IMR-90 (cell line): ENCODE measurements around the gene GPA33. TPM values are rescaled to one million over a fixed set of nuclear protein-coding genes. Genes with fewer than 3 reads are reported as not detected.

Experiments
- ATAC-seq: fragments of 200-7000 bp; cut with Tn5 transposase; 2 replicates; pipeline ENCODE4 v1.9.1; 2020; ENCODE audit warnings: low read depth, mild to moderate bottlenecking, moderate library complexity
- BruUV-seq: library from RNA; stranded (reverse); fragments of 400-500 nt; replicated peaks from 2 replicates; lab custom pipeline; 2021; lab: Mats Ljungman, UMichigan
- CTCF ChIA-PET: fragments of 300-600 bp; formaldehyde crosslinking; extraction: SDS; loops from one replicate; lab custom pipeline; 2021; ENCODE audit warnings: antibody characterized with exemption; lab: Yijun Ruan, JAX
- POLR2A ChIA-PET: fragments of 300-600 bp; sonication (Branson Sonifier 250); formaldehyde crosslinking; loops from one replicate; lab custom pipeline; 2022; ENCODE audit warnings: antibody characterized with exemption; ENCODE audit not compliant: unreplicated experiment; lab: Charles Lee
- DNase-seq: peaks from one replicate; pipeline ENCODE4 v3.0.0; 2013
- H2AFZ ChIP-seq: replicated peaks from 2 replicates; pipeline ENCODE3; 2013; ENCODE audit warnings: low read length, mild to moderate bottlenecking; ENCODE audit not compliant: poor library complexity
- H2AK5ac ChIP-seq: 2 replicates; pipeline ENCODE4 v1.6.1; 2013; ENCODE audit warnings: low read depth, low read length, inconsistent platforms
- H2AK9ac ChIP-seq: replicated peaks from 2 replicates; pipeline ENCODE3; 2013; ENCODE audit warnings: mild to moderate bottlenecking, low read depth, low read length, moderate library complexity; ENCODE audit not compliant: poor library complexity
- H2BK120ac ChIP-seq: 2 replicates; pipeline ENCODE4 v1.6.1; 2013; ENCODE audit warnings: low read depth, low read length, inconsistent platforms
- H2BK15ac ChIP-seq: 3 replicates; pipeline ENCODE4 v1.6.1; 2013; ENCODE audit warnings: low read depth, low read length, inconsistent platforms
- H2BK20ac ChIP-seq: 2 replicates; pipeline ENCODE4 v1.6.1; 2013; ENCODE audit warnings: low read depth, mild to moderate bottlenecking, inconsistent platforms, low read length, moderate library complexity
- H2BK5ac ChIP-seq: 2 replicates; pipeline ENCODE4 v1.6.1; 2013; ENCODE audit warnings: mild to moderate bottlenecking, low read depth, low read length, inconsistent platforms; ENCODE audit not compliant: poor library complexity, severe bottlenecking
- H3K14ac ChIP-seq: replicated peaks from 2 replicates; pipeline ENCODE4 v1.6.1; 2013; ENCODE audit warnings: low read depth, low read length, inconsistent platforms
- H3K18ac ChIP-seq: 2 replicates; pipeline ENCODE4 v1.6.1; 2013; ENCODE audit warnings: low read depth, low read length, control low read depth
- H3K23ac ChIP-seq: 2 replicates; pipeline ENCODE4 v1.6.1; 2013; ENCODE audit warnings: low read depth, low read length, inconsistent platforms
- H3K27ac ChIP-seq: 2 replicates; pipeline ENCODE4 v1.5.1; 2013; ENCODE audit warnings: mild to moderate bottlenecking, control low read depth, low read length; ENCODE audit not compliant: insufficient read depth
- H3K27me3 ChIP-seq: 2 replicates; pipeline ENCODE4 v1.6.1; 2013; ENCODE audit warnings: low read length; ENCODE audit not compliant: control insufficient read depth, insufficient read depth
- H3K36me3 ChIP-seq: 2 replicates; pipeline ENCODE4 v1.6.1; 2013; ENCODE audit warnings: low read length, mixed read lengths; ENCODE audit not compliant: control insufficient read depth, insufficient read depth
- H3K4ac ChIP-seq: 2 replicates; pipeline ENCODE4 v1.6.1; 2013; ENCODE audit warnings: low read depth, low read length, inconsistent platforms
- H3K4me1 ChIP-seq: 2 replicates; pipeline ENCODE4 v1.6.1; 2013; ENCODE audit warnings: low read length, mixed read lengths; ENCODE audit not compliant: control insufficient read depth, insufficient read depth
- H3K4me2 ChIP-seq: 2 replicates; pipeline ENCODE4 v1.6.1; 2013; ENCODE audit warnings: low read depth, mild to moderate bottlenecking, control low read depth, low read length, moderate library complexity
- H3K4me3 ChIP-seq: 2 replicates; pipeline ENCODE4 v1.5.1; 2013; ENCODE audit warnings: low read depth, mild to moderate bottlenecking, control low read depth, low read length, moderate library complexity; ENCODE audit not compliant: insufficient read depth
- H3K56ac ChIP-seq: 2 replicates; pipeline ENCODE4 v1.6.1; 2013; ENCODE audit warnings: low read length, inconsistent platforms; ENCODE audit not compliant: insufficient read depth; ENCODE audit errors: extremely low read depth
- H3K79me1 ChIP-seq, 2 experiments: 2 replicates each; pipeline ENCODE4 v1.6.1; 2013; ENCODE audit warnings: low read length in 2 of 2, inconsistent platforms in 1 of 2, low read depth in 1 of 2
- H3K9ac ChIP-seq: 2 replicates; pipeline ENCODE4 v1.6.1; 2013; ENCODE audit warnings: low read depth, low read length, control low read depth
- H3K9me1 ChIP-seq: 2 replicates; pipeline ENCODE4 v1.6.1; 2013; ENCODE audit warnings: low read length, inconsistent platforms; ENCODE audit not compliant: insufficient read depth
- H3K9me3 ChIP-seq: 2 replicates; pipeline ENCODE4 v1.6.1; 2013; ENCODE audit warnings: low read length; ENCODE audit not compliant: control insufficient read depth, insufficient read depth
- H4K20me1 ChIP-seq: 2 replicates; pipeline ENCODE4 v1.6.1; 2013; ENCODE audit warnings: low read length, inconsistent platforms; ENCODE audit not compliant: insufficient read depth
- H4K5ac ChIP-seq: 2 replicates; pipeline ENCODE4 v1.6.1; 2013; ENCODE audit warnings: mild to moderate bottlenecking, low read depth, low read length, control low read depth
- H4K8ac ChIP-seq, 2 experiments: 2 replicates each; pipeline ENCODE4 v1.6.1; 2013; ENCODE audit warnings: low read depth in 2 of 2, low read length in 2 of 2, control low read depth in 1 of 2, inconsistent platforms in 1 of 2
- H4K91ac ChIP-seq: 2 replicates; pipeline ENCODE4 v1.6.1; 2013; ENCODE audit warnings: low read depth, low read length, inconsistent platforms; ENCODE audit not compliant: insufficient read depth
- BHLHE40 ChIP-seq: fragments of 150-350 bp; IDR thresholded peaks from 2 replicates; pipeline ENCODE4 v1.6.1; 2016; ENCODE audit warnings: mild to moderate bottlenecking, low read depth, low read length
- CEBPB ChIP-seq: IDR thresholded peaks from 2 replicates; pipeline ENCODE4 v1.6.1; 2012; ENCODE audit warnings: low read depth, low read length, improper control_type of control experiment
- CHD1 ChIP-seq: IDR thresholded peaks from 2 replicates; pipeline ENCODE4 v1.6.1; 2012; ENCODE audit warnings: low read depth, low read length, improper control_type of control experiment
- CTCF ChIP-seq: conservative IDR thresholded peaks from 2 replicates; pipeline ENCODE4 v1.5.1; 2012; ENCODE audit warnings: mild to moderate bottlenecking, low read depth, low read length, improper control_type of control experiment
- ELK1 ChIP-seq: fragments of 150-350 bp; IDR thresholded peaks from 2 replicates; pipeline ENCODE4 v1.6.1; 2016; ENCODE audit warnings: low read depth, mild to moderate bottlenecking, low read length, moderate library complexity, borderline replicate concordance
- FOS ChIP-seq: fragments of 150-350 bp; IDR thresholded peaks from 2 replicates; pipeline ENCODE4 v1.6.1; 2016; ENCODE audit warnings: low read depth, low read length
- MAFK ChIP-seq: IDR thresholded peaks from 2 replicates; pipeline ENCODE4 v1.6.1; 2012; ENCODE audit warnings: low read depth, low read length, improper control_type of control experiment
- MAZ ChIP-seq: IDR thresholded peaks from 2 replicates; pipeline ENCODE4 v1.6.1; 2012; ENCODE audit warnings: low read depth, mild to moderate bottlenecking, low read length, improper control_type of control experiment, moderate library complexity, borderline replicate concordance
- MXI1 ChIP-seq: IDR thresholded peaks from 2 replicates; pipeline ENCODE4 v1.6.1; 2012; ENCODE audit warnings: low read depth, mild to moderate bottlenecking, low read length, moderate library complexity, borderline replicate concordance
- NFE2L2 ChIP-seq: fragments of 150-350 bp; IDR thresholded peaks from 2 replicates; pipeline ENCODE4 v1.6.1; 2016; ENCODE audit warnings: low read depth, mild to moderate bottlenecking, low read length
- POLR2A ChIP-seq: IDR thresholded peaks from 2 replicates; pipeline ENCODE4 v1.6.1; 2012; ENCODE audit warnings: mild to moderate bottlenecking, low read depth, low read length
- RAD21 ChIP-seq: IDR thresholded peaks from 2 replicates; pipeline ENCODE4 v1.6.1; 2012; ENCODE audit warnings: low read length, improper control_type of control experiment
- RCOR1 ChIP-seq: IDR thresholded peaks from 2 replicates; pipeline ENCODE4 v1.6.1; 2012; ENCODE audit warnings: mild to moderate bottlenecking, low read length, improper control_type of control experiment; ENCODE audit not compliant: insufficient replicate concordance
- RFX5 ChIP-seq: IDR thresholded peaks from 2 replicates; pipeline ENCODE4 v1.8.0; 2012; ENCODE audit warnings: low read depth, mild to moderate bottlenecking, low read length, moderate library complexity
- SMC3 ChIP-seq: fragments of 150-350 bp; IDR thresholded peaks from 2 replicates; pipeline ENCODE4 v1.6.1; 2016; ENCODE audit warnings: low read depth, mild to moderate bottlenecking, antibody characterized with exemption, low read length, moderate library complexity
- USF2 ChIP-seq: fragments of 150-350 bp; IDR thresholded peaks from 2 replicates; pipeline ENCODE4 v1.6.1; 2017; ENCODE audit warnings: mild to moderate bottlenecking, antibody characterized with exemption, low read length, low read depth
- WGBS, 2 experiments: methylation state at CpG; one replicate each; pipeline versions ENCODE4 v1.1.5 to v1.1.7; 2013; ENCODE audit warnings: missing lambda C conversion rate in 2 of 2; ENCODE audit not compliant: insufficient read length in 1 of 2; ENCODE audit errors: extremely low coverage in 2 of 2; 5-methylcytosine and 5-hydroxymethylcytosine counted together
- dilution Hi-C: fragments of 300-500 bp; cut with HindIII; formaldehyde crosslinking; loops from one replicate; pipeline ENCODE4 v1.14.3; 2018; ENCODE audit warnings: low sequenced_read_pairs; ENCODE audit not compliant: unreplicated experiment
- in situ Hi-C: fragments of 300-500 bp; cut with MboI; formaldehyde crosslinking; loops from 3 replicates; pipeline ENCODE4 v1.14.3; 2019; ENCODE audit warnings: low sequenced_read_pairs, inconsistent platforms, mixed read lengths
- intact Hi-C: fragments of 100-400 bp; cut with micrococcal nuclease; formaldehyde crosslinking; loops from 2 replicates; pipeline ENCODE4 v1.10.0; 2022
- polyA plus RNA-seq, 3 experiments: library from polyadenylated mRNA; depleted of rRNA; stranded (reverse); fragments of >200 nt; gene quantifications; 2 replicates each; pipeline ENCODE4 v1.2.3, GENCODE V29; 2012; ENCODE audit warnings: low replicate concordance in 1 of 3
- total RNA-seq: library from RNA; depleted of rRNA; stranded (reverse); fragments of >200 nt; gene quantifications from 2 replicates; pipeline ENCODE4 v1.2.3, GENCODE V29; 2012

GPA33 gene
- total and polyA plus RNA-seq, 2 of the 4 experiments (the other 2 are of a cell fraction): not detected

GRCh38 chr1:167051907-167052306, 38.3 kb downstream of the GPA33 start:
- 90% methylated on average over 2 of the region's 5 CpGs; no CpG with 5 or more reads in 1 of the 2 experiments for WGBS, 2 experiments
- Histone ChIP-seq H3K14ac (no peak overlapping the region), H3K9me3 (no peaks in the 10 kb centered on the region), H3K27me3 (no peaks in the 10 kb centered on the region; the same call in 1 of the 2 replicates), H3K36me3 (no peaks in the 10 kb centered on the region), H3K9ac (no peak overlapping the region), H3K23ac (no peak overlapping the region), H2AK9ac (no peak overlapping the region), H3K56ac (no peak overlapping the region), H3K4me3 (no peak overlapping the region), H3K18ac (no peak overlapping the region), H4K8ac (no peak overlapping the region), H2BK20ac (no peak overlapping the region), H4K20me1 (no peaks in the 10 kb centered on the region), H2BK120ac (no peak overlapping the region), H3K4me1 (no peaks in the 10 kb centered on the region), H3K27ac (no peak overlapping the region), H4K5ac (no peak overlapping the region), H2AK5ac (no peak overlapping the region), H3K4me2 (no peak overlapping the region), H2BK15ac (no peak overlapping the region), H3K9me1 (peaks cover 6% of the 10 kb centered on the region; the same call in 1 of the 2 replicates), H3K79me1 (no peaks in the 10 kb centered on the region), H2AFZ (no peak overlapping the region), H2BK5ac (no peak overlapping the region), H3K4ac (no peak overlapping the region), H4K91ac (no peak overlapping the region)
- dilution Hi-C loops: no loop called here
- intact Hi-C loops: no loop called here
- BruUV-seq: no TSS peak
- POLR2A ChIA-PET: no interaction called here
- in situ Hi-C loops: loop anchor here (10.0 kb wide), 2 partner anchors 137 to 577 kb away; no protein-coding TSS in a partner anchor
- TF ChIP-seq NFE2L2 (no peak), CTCF (no peak), ELK1 (no peak), RFX5 (no peak), CHD1 (no peak), MAFK (no peak), BHLHE40 (no peak), POLR2A (no peak), MAZ (no peak), SMC3 (no peak), RCOR1 (no peak), CEBPB (no peak), MXI1 (no peak), FOS (no peak), USF2 (no peak), RAD21 (no peak)
- CTCF ChIA-PET: interaction anchor here (1.1 kb wide), 1 partner anchor 9 kb away, joined by 3 read pairs; no protein-coding TSS in a partner anchor
- ATAC-seq (no peak), DNase-seq (no peak)
